H1 (cell line): ENCODE measurements around the gene CLEC16A. TPM values are rescaled to one million over a fixed set of nuclear protein-coding genes. Genes with fewer than 3 reads are reported as not detected.

ENCODE experiments used
- CBX5 ChIP-seq: fragments of 300-800, 300-1000 bp; sonication (generic); IDR thresholded peaks from 2 replicates; pipeline ENCODE4 v1.7.1; 2016; ENCODE audit warnings: antibody characterized with exemption, low read length, low read depth
- CHD2 ChIP-seq: IDR thresholded peaks from 2 replicates; pipeline ENCODE4 v1.6.1; 2012; ENCODE audit warnings: low read length, improper control_type of control experiment
- HDAC2 ChIP-seq, 2 experiments: fragments of 300-600 bp in 1 of 2; sonication (generic) in 1 of 2; IDR thresholded peaks; 2 replicates each; pipeline ENCODE4 v1.6.1; 2011 to 2012; ENCODE audit warnings: low read depth in 2 of 2, low read length in 2 of 2, mild to moderate bottlenecking in 2 of 2, moderate library complexity in 2 of 2, borderline replicate concordance in 1 of 2, inconsistent platforms in 1 of 2
- HDAC6 ChIP-seq: IDR thresholded peaks from one replicate; pipeline ENCODE4 v1.7.1; 2012; ENCODE audit warnings: low read depth, mild to moderate bottlenecking, inconsistent platforms, low read length, moderate library complexity
- KDM5A ChIP-seq: fragments of 200-600 bp; IDR thresholded peaks from 2 replicates; pipeline ENCODE4 v1.7.1; 2012; ENCODE audit warnings: mild to moderate bottlenecking, low read length, inconsistent platforms, mixed read lengths
- MAFK ChIP-seq: IDR thresholded peaks from 2 replicates; pipeline ENCODE4 v1.6.1; 2012; ENCODE audit warnings: low read depth, mild to moderate bottlenecking, improper control_type of control experiment, low read length
- RAD21 ChIP-seq, 2 experiments: IDR thresholded peaks in 1 of 2; conservative IDR thresholded peaks in 1 of 2; 2 replicates each; pipeline ENCODE4 v1.6.1; 2011; ENCODE audit warnings: low read depth in 2 of 2, low read length in 2 of 2, improper control_type of control experiment in 1 of 2, inconsistent platforms in 1 of 2, mild to moderate bottlenecking in 1 of 2, moderate library complexity in 1 of 2
- SIN3A ChIP-seq, 2 experiments: IDR thresholded peaks in 1 of 2; conservative IDR thresholded peaks in 1 of 2; 2 replicates each; pipeline ENCODE4 v1.6.1; 2011 to 2012; ENCODE audit warnings: low read length in 2 of 2, improper control_type of control experiment in 1 of 2, low read depth in 1 of 2, mild to moderate bottlenecking in 1 of 2
- SP1 ChIP-seq: IDR thresholded peaks from 2 replicates; pipeline ENCODE4 v1.6.1; 2011; ENCODE audit warnings: low read depth, low read length
- polyA plus RNA-seq, 7 experiments: library from polyadenylated mRNA; depleted of rRNA in 3 of 7; stranded (reverse) in 5 of 7; unstranded in 2 of 7; fragments of >200 nt in 5 of 7; fragments of 200-250 nt in 2 of 7; gene quantifications; 1 replicate in 5 of 7; 2 replicates in 1 of 7; 4 replicates in 1 of 7; pipeline versions ENCODE4 v1.2.1 to v1.2.3, GENCODE V29; 2011 to 2013; ENCODE audit warnings: missing spikeins in 2 of 7, mixed read lengths in 2 of 7
- total RNA-seq: library from RNA; stranded (reverse); fragmentation: NEBNext Ultra II Directional; extraction: Animal tissue kit (Norgen Biotek cat#: 25700); gene quantifications from 2 replicates; pipeline ENCODE4 v1.2.1, GENCODE V29; 2021
- TF ChIP-seq, protein P1 (sequence below): fragments of 300-600 bp; sonication (generic); IDR thresholded peaks from 2 replicates; pipeline ENCODE4 v1.7.1; 2012; ENCODE audit warnings: low read length, moderate library complexity, mild to moderate bottlenecking, inconsistent platforms; ENCODE audit not compliant: insufficient replicate concordance

CLEC16A gene
- total and polyA plus RNA-seq, 2 of the 8 experiments (the other 6 are each of a cell fraction or from before 2014, with no cell fraction given) = 7.6 to 19.3 TPM

DNA sequence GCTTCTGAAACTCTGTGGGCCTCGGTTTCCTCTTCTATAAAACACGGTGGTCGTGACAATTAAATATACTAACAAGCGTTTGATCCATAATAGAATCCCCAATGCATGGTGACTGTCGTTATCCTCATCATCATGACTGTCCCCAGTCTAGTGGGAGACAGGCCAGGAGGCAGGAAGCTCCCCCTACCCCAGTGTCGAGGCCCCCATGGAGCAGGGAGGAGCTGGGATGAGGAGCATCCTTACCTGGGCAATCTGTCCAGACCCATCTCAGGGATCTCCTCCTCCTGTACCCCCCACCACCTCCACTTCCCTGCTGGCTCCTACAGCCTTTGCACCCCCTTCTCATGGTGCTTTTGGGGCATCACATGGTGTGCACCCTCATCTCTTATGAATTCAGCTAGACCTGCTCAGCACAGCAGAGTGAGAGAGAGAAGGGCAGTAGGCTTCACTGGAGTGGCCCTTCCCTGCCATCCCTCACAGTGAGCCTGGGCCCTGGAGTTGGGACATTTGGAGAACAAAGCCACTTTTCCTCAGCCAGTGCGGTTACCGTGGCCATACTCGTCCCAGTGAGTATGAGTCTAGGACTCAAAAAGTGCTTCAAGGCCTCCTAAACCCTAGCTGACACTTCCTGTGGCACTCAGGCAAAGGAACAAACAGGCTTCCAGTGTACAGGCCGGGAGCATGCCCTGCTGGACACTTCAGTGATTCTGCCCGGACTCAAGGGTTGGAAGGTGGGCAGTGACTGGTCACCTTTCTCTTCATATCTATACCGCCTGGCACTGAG is 148.6 kb downstream of the CLEC16A start (continued):
- TF ChIP-seq, protein P1, sequence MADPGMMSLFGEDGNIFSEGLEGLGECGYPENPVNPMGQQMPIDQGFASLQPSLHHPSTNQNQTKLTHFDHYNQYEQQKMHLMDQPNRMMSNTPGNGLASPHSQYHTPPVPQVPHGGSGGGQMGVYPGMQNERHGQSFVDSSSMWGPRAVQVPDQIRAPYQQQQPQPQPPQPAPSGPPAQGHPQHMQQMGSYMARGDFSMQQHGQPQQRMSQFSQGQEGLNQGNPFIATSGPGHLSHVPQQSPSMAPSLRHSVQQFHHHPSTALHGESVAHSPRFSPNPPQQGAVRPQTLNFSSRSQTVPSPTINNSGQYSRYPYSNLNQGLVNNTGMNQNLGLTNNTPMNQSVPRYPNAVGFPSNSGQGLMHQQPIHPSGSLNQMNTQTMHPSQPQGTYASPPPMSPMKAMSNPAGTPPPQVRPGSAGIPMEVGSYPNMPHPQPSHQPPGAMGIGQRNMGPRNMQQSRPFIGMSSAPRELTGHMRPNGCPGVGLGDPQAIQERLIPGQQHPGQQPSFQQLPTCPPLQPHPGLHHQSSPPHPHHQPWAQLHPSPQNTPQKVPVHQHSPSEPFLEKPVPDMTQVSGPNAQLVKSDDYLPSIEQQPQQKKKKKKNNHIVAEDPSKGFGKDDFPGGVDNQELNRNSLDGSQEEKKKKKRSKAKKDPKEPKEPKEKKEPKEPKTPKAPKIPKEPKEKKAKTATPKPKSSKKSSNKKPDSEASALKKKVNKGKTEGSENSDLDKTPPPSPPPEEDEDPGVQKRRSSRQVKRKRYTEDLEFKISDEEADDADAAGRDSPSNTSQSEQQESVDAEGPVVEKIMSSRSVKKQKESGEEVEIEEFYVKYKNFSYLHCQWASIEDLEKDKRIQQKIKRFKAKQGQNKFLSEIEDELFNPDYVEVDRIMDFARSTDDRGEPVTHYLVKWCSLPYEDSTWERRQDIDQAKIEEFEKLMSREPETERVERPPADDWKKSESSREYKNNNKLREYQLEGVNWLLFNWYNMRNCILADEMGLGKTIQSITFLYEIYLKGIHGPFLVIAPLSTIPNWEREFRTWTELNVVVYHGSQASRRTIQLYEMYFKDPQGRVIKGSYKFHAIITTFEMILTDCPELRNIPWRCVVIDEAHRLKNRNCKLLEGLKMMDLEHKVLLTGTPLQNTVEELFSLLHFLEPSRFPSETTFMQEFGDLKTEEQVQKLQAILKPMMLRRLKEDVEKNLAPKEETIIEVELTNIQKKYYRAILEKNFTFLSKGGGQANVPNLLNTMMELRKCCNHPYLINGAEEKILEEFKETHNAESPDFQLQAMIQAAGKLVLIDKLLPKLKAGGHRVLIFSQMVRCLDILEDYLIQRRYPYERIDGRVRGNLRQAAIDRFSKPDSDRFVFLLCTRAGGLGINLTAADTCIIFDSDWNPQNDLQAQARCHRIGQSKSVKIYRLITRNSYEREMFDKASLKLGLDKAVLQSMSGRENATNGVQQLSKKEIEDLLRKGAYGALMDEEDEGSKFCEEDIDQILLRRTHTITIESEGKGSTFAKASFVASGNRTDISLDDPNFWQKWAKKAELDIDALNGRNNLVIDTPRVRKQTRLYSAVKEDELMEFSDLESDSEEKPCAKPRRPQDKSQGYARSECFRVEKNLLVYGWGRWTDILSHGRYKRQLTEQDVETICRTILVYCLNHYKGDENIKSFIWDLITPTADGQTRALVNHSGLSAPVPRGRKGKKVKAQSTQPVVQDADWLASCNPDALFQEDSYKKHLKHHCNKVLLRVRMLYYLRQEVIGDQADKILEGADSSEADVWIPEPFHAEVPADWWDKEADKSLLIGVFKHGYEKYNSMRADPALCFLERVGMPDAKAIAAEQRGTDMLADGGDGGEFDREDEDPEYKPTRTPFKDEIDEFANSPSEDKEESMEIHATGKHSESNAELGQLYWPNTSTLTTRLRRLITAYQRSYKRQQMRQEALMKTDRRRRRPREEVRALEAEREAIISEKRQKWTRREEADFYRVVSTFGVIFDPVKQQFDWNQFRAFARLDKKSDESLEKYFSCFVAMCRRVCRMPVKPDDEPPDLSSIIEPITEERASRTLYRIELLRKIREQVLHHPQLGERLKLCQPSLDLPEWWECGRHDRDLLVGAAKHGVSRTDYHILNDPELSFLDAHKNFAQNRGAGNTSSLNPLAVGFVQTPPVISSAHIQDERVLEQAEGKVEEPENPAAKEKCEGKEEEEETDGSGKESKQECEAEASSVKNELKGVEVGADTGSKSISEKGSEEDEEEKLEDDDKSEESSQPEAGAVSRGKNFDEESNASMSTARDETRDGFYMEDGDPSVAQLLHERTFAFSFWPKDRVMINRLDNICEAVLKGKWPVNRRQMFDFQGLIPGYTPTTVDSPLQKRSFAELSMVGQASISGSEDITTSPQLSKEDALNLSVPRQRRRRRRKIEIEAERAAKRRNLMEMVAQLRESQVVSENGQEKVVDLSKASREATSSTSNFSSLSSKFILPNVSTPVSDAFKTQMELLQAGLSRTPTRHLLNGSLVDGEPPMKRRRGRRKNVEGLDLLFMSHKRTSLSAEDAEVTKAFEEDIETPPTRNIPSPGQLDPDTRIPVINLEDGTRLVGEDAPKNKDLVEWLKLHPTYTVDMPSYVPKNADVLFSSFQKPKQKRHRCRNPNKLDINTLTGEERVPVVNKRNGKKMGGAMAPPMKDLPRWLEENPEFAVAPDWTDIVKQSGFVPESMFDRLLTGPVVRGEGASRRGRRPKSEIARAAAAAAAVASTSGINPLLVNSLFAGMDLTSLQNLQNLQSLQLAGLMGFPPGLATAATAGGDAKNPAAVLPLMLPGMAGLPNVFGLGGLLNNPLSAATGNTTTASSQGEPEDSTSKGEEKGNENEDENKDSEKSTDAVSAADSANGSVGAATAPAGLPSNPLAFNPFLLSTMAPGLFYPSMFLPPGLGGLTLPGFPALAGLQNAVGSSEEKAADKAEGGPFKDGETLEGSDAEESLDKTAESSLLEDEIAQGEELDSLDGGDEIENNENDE = no peak
- TF ChIP-seq SIN3A (conservative IDR thresholded peaks at IDR 0.05 in 1 of 2, IDR thresholded peaks at IDR 0.05 in 1 of 2; ENCODE audit: low read depth in 1 of 2, low read length in 2 of 2) (no peak), SP1 (no peak), HDAC6 (no peak), MAFK (no peak), CHD2 (no peak), KDM5A (no peak), HDAC2 (IDR thresholded peaks at IDR 0.05; ENCODE audit: borderline replicate concordance in 1 of 2, low read depth in 2 of 2, low read length in 2 of 2) (no peak), CBX5 (no peak), RAD21 (IDR thresholded peaks at IDR 0.05 in 1 of 2, conservative IDR thresholded peaks at IDR 0.05 in 1 of 2; ENCODE audit: low read depth in 2 of 2, low read length in 2 of 2) (no peak)
